Chondrocyte (in vitro differentiated cells): Measurements from ENCODE around the gene RPS27L. TPM values are rescaled to one million over a fixed set of nuclear protein-coding genes. Genes with fewer than 3 reads are reported as not detected.

Experiments used
- total RNA-seq: library from RNA; stranded (reverse); gene quantifications from 3 replicates; pipeline ENCODE4 v1.2.1, GENCODE V29; 2021

The RPS27L gene
- total RNA-seq, 1 donor from 2014 or later, result 211 TPM

Other genes starting within 250 kb of the RPS27L start
- gene TPM1, start 114.7 kb downstream of the RPS27L start, total RNA-seq, result 2,291 to 2,367 TPM (median 2,332 TPM) in 3 replicates
- 19.4 to 22.4 TPM (median 20.7 TPM) in 3 replicates for gene LACTB, start 35.6 kb downstream of the RPS27L start, total RNA-seq
- gene RAB8B, start 32.1 kb upstream of the RPS27L start, total RNA-seq, result 27.6 to 34.8 TPM (median 32.7 TPM) in 3 replicates
- gene APH1B, start 120.1 kb upstream of the RPS27L start, total RNA-seq, result 12.0 to 20.1 TPM (median 17.4 TPM) in 3 replicates
- 6.7 to 7.9 TPM (median 6.9 TPM) in 3 replicates for gene CA12, start 224.4 kb upstream of the RPS27L start, total RNA-seq